ENCODE measurements around the gene SEMA3B. TPM values are rescaled to one million over a fixed set of nuclear protein-coding genes. Genes with fewer than 3 reads are reported as not detected.
A peak's percentile ranks its signal among the peaks of the same experiment; 100 is the strongest.

Gene SEMA3B
- total and polyA plus RNA-seq, 9 of the 15 experiments (the other 6 are each of a cell fraction or from before 2014, with no cell fraction given), result 0.03 to 1.8 (median 0.55) TPM; not detected in 1

DNA sequence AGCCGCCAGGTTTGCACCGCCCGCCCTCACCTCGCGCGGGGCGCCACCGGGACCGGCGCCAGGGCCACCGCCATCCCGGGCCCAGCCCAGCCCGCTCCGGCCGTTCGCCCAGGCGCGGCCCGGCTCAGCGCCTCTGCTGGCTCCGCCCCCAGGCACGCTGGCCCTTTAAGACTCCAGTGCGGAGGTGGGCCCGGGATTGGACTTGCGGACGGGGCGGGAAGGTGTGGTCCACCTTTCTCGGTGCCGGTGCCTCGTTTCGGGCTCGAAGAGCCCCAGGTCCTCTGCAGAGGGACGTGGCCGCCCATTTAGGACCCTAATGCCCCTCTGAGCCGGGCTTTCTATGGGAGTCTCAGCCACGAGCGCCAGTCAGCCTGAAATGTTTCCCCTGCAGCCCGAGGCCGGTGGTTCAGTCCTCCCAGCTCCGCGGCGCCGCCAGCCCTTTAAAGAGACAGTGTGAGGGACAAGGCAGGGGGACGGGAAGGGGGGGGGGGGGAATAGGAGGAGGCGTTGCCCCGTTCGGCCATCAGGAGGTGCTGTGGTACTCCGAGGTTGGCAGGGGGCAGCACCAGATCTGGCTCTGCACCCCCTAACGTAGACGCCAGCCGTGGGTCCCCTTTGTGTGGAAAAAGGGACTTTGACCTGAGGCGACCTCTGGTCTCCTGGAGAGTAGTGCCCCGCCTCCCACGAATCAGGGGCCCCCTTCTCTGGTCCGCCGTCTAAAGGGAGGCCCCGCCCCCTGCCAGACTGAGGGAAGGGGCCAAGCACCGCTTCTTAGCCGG lies 52.6 kb downstream of the SEMA3B start (continued):
- TF ChIP-seq, protein P1, sequence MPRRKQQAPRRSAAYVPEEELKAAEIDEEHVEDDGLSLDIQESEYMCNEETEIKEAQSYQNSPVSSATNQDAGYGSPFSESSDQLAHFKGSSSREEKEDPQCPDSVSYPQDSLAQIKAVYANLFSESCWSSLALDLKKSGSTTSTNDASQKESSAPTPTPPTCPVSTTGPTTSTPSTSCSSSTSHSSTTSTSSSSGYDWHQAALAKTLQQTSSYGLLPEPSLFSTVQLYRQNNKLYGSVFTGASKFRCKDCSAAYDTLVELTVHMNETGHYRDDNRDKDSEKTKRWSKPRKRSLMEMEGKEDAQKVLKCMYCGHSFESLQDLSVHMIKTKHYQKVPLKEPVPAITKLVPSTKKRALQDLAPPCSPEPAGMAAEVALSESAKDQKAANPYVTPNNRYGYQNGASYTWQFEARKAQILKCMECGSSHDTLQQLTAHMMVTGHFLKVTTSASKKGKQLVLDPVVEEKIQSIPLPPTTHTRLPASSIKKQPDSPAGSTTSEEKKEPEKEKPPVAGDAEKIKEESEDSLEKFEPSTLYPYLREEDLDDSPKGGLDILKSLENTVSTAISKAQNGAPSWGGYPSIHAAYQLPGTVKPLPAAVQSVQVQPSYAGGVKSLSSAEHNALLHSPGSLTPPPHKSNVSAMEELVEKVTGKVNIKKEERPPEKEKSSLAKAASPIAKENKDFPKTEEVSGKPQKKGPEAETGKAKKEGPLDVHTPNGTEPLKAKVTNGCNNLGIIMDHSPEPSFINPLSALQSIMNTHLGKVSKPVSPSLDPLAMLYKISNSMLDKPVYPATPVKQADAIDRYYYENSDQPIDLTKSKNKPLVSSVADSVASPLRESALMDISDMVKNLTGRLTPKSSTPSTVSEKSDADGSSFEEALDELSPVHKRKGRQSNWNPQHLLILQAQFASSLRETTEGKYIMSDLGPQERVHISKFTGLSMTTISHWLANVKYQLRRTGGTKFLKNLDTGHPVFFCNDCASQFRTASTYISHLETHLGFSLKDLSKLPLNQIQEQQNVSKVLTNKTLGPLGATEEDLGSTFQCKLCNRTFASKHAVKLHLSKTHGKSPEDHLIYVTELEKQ (CRISPR knock-in tag; IDR thresholded peaks at IDR 0.05), result no peak
- TF ChIP-seq NCOA4 (IDR thresholded peaks at IDR 0.05; ENCODE audit: partially characterized antibody) (no peak), SREBF1 (IDR thresholded peaks at IDR 0.05; ENCODE audit: borderline replicate concordance, low read depth, low read length) (0 out of 2 replicates have a peak, but pooled peaks have one; percentile 51), NCOA2 (IDR thresholded peaks at IDR 0.05; ENCODE audit: partially characterized antibody in 2 of 2) (peak in 1 of 2 experiments; percentile 97), TEAD4 (IDR thresholded peaks at IDR 0.05; ENCODE audit: low read length) (no peak), TEAD4 (CRISPR knock-in tag; IDR thresholded peaks at IDR 0.05; ENCODE audit: borderline replicate concordance) (no peak), TOE1 (IDR thresholded peaks at IDR 0.05; ENCODE audit: borderline replicate concordance) (peak; percentile 100), TOE1 (CRISPR knock-in tag; IDR thresholded peaks at IDR 0.05; ENCODE audit: borderline replicate concordance, low read depth) (no peak), KLF1 (tag; IDR thresholded peaks at IDR 0.05) (no peak), CTCFL (IDR thresholded peaks at IDR 0.05; ENCODE audit: borderline replicate concordance, insufficient read depth, low read depth, low read length, poor library complexity, severe bottlenecking) (no peak), UBTF (IDR thresholded peaks at IDR 0.05; ENCODE audit: borderline replicate concordance in 1 of 2, low read depth in 2 of 2, low read length in 2 of 2) (no peak), POLR2G (IDR thresholded peaks at IDR 0.05; ENCODE audit: low read depth, low read length) (peak; percentile 78), SETDB1 (IDR thresholded peaks at IDR 0.05; ENCODE audit: low read length) (no peak)
- TF ChIP-seq, protein P2, sequence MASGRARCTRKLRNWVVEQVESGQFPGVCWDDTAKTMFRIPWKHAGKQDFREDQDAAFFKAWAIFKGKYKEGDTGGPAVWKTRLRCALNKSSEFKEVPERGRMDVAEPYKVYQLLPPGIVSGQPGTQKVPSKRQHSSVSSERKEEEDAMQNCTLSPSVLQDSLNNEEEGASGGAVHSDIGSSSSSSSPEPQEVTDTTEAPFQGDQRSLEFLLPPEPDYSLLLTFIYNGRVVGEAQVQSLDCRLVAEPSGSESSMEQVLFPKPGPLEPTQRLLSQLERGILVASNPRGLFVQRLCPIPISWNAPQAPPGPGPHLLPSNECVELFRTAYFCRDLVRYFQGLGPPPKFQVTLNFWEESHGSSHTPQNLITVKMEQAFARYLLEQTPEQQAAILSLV (tag; IDR thresholded peaks at IDR 0.05), result no peak
- TF ChIP-seq, protein P3, sequence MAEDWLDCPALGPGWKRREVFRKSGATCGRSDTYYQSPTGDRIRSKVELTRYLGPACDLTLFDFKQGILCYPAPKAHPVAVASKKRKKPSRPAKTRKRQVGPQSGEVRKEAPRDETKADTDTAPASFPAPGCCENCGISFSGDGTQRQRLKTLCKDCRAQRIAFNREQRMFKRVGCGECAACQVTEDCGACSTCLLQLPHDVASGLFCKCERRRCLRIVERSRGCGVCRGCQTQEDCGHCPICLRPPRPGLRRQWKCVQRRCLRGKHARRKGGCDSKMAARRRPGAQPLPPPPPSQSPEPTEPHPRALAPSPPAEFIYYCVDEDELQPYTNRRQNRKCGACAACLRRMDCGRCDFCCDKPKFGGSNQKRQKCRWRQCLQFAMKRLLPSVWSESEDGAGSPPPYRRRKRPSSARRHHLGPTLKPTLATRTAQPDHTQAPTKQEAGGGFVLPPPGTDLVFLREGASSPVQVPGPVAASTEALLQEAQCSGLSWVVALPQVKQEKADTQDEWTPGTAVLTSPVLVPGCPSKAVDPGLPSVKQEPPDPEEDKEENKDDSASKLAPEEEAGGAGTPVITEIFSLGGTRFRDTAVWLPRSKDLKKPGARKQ (CRISPR knock-in tag; IDR thresholded peaks at IDR 0.05), result no peak
